ENCODE data around the gene ACBD4.

ACBD4 gene

GRCh38 chr17:45098869-45099616 lies 36.4 kb upstream of the ACBD4 start (continued):
- TF ChIP-seq PRDM10 (tag by site-specific recombination; IDR thresholded peaks at IDR 0.05): peak; percentile 73

GRCh38 chr17:45101546-45101882 lies 34.0 kb upstream of the ACBD4 start:
- POLR2A ChIA-PET: no interaction called here
- H3K9me3 ChIP-seq (ENCODE audit: control insufficient read depth, insufficient read depth, low read depth, low read length): no peaks in the 10 kb centered on the region
- no peak overlapping the region for H3K4me3 ChIP-seq (ENCODE audit: low read depth, low read length)
- TF ChIP-seq KLF8 (tag by site-specific recombination; IDR thresholded peaks at IDR 0.05): no peak
- no peak for TF ChIP-seq GLI2 (tag by site-specific recombination; IDR thresholded peaks at IDR 0.05; ENCODE audit: borderline replicate concordance, low read depth)
- TF ChIP-seq ZNF121 (tag by site-specific recombination; IDR thresholded peaks at IDR 0.05): no peak
- TF ChIP-seq INSM2 (tag by site-specific recombination; IDR thresholded peaks at IDR 0.05): no peak
- TF ChIP-seq FEZF1 (tag by site-specific recombination; IDR thresholded peaks at IDR 0.05): no peak
- TF ChIP-seq HOXD13 (CRISPR knock-in tag; IDR thresholded peaks at IDR 0.05; ENCODE audit: borderline replicate concordance): no peak
- no peak for TF ChIP-seq EGR2 (tag by site-specific recombination; IDR thresholded peaks at IDR 0.05; ENCODE audit: low read depth)
- TF ChIP-seq YY2 (tag by site-specific recombination; IDR thresholded peaks at IDR 0.05): no peak
- TF ChIP-seq ZNF26 (tag by site-specific recombination; IDR thresholded peaks at IDR 0.05): no peak
- TF ChIP-seq CTCF (tag by site-specific recombination; IDR thresholded peaks at IDR 0.05): no peak
- TF ChIP-seq ZBTB8A (tag by site-specific recombination; IDR thresholded peaks at IDR 0.05): no peak
- no peaks in the 10 kb centered on the region for H3K4me1 ChIP-seq (ENCODE audit: control insufficient read depth, insufficient read depth, low read length)
- CTCF ChIA-PET: interaction anchor here (0.7 to 1.5 kb wide), 2 partner anchors 80 to 81 kb away, joined by 3 to 5 read pairs; no protein-coding TSS in a partner anchor
- H3K36me3 ChIP-seq (ENCODE audit: control insufficient read depth in 2 of 2, insufficient read depth in 1 of 2, low read length in 2 of 2): peaks cover 54 to 91% of the 10 kb centered on the region in 2 experiments
- 0 out of 2 replicates have a peak overlapping the region, but pooled peaks have one; percentile 24 for H3K27ac ChIP-seq (ENCODE audit: extremely low read depth, low read depth, low read length)

All from HEK293 (cell line).